Endothelial cell of umbilical vein (primary cell): ENCODE data around the gene ERFL. TPM values are rescaled to one million over a fixed set of nuclear protein-coding genes. Genes with fewer than 3 reads are reported as not detected.

Experiments
- BruUV-seq: library from RNA; stranded (reverse); fragments of 400-500 nt; replicated peaks from 2 replicates; lab custom pipeline; 2021; lab: Mats Ljungman, UMichigan
- CTCF ChIA-PET: fragments of 300-600, 350-600 bp; sonication (Branson Sonifier 250); formaldehyde crosslinking; loops from one replicate; lab custom pipeline; 2021; ENCODE audit warnings: antibody characterized with exemption, inconsistent platforms; lab: Charles Lee
- POLR2A ChIA-PET: fragments of 300-600, 350-600 bp; sonication (Branson Sonifier 250); formaldehyde crosslinking; loops from one replicate; lab custom pipeline; 2021; ENCODE audit warnings: antibody characterized with exemption, inconsistent platforms; lab: Charles Lee
- DNase-seq: peaks from one replicate; pipeline ENCODE4 v3.0.0-alpha.2; 2011; ENCODE audit warnings: low read depth, low spot score
- FAIRE-seq: peaks from 2 replicates; lab custom pipeline; 2011; peaks lifted over from hg19 to GRCh38; lab: Jason Lieb, UNC
- H2AFZ ChIP-seq: 2 replicates; pipeline ENCODE4 v1.6.0; 2012; ENCODE audit warnings: low read depth, low read length, control low read depth, inconsistent platforms
- H3K27ac ChIP-seq: 2 replicates; pipeline ENCODE4 v1.5.1; 2011; ENCODE audit warnings: low read depth, mild to moderate bottlenecking, control low read depth, low read length, moderate library complexity; ENCODE audit not compliant: insufficient read depth
- H3K27me3 ChIP-seq, 2 experiments: 2 replicates each; pipeline versions ENCODE4 v1.6.0 to v1.6.1; 2011; ENCODE audit warnings: low read length in 2 of 2, mixed read lengths in 1 of 2; ENCODE audit not compliant: control insufficient read depth in 2 of 2, insufficient read depth in 2 of 2
- H3K36me3 ChIP-seq, 2 experiments: 2 replicates in 1 of 2; 3 replicates in 1 of 2; pipeline ENCODE4 v1.5.1; 2011; ENCODE audit warnings: low read length in 2 of 2, mild to moderate bottlenecking in 1 of 2, moderate library complexity in 1 of 2; ENCODE audit not compliant: control insufficient read depth in 2 of 2, insufficient read depth in 2 of 2; ENCODE audit errors: extremely low read depth in 1 of 2
- H3K4me1 ChIP-seq: 3 replicates; pipeline ENCODE4 v1.5.1; 2011; ENCODE audit warnings: mild to moderate bottlenecking, low read length; ENCODE audit not compliant: control insufficient read depth, insufficient read depth; ENCODE audit errors: extremely low read depth
- H3K4me2 ChIP-seq: 2 replicates; pipeline ENCODE4 v1.6.1; 2011; ENCODE audit warnings: low read length, control low read depth, mixed read lengths; ENCODE audit not compliant: insufficient read depth
- H3K4me3 ChIP-seq, 3 experiments: fragments of 200-600 bp in 1 of 3; sonication (generic), shearing (Covaris generic) in 1 of 3; replicated peaks in 1 of 3; 2 replicates each; pipeline ENCODE4 v1.5.1; 2011 to 2016; ENCODE audit warnings: control low read depth in 3 of 3, low read length in 3 of 3, mild to moderate bottlenecking in 2 of 3, inconsistent platforms in 1 of 3, low read depth in 1 of 3, moderate library complexity in 1 of 3; ENCODE audit not compliant: insufficient read depth in 1 of 3
- H3K79me2 ChIP-seq: 2 replicates; pipeline ENCODE4 v1.6.0; 2012; ENCODE audit warnings: low read length, inconsistent platforms; ENCODE audit not compliant: control insufficient read depth, insufficient read depth
- H3K9ac ChIP-seq: replicated peaks from 2 replicates; pipeline ENCODE3; 2011; ENCODE audit warnings: low read length, control low read depth; ENCODE audit not compliant: insufficient read depth; ENCODE audit errors: extremely low read depth
- H3K9me1 ChIP-seq: replicated peaks from 3 replicates; pipeline ENCODE4 v1.6.0; 2011; ENCODE audit warnings: mild to moderate bottlenecking, low read length; ENCODE audit not compliant: control insufficient read depth, insufficient read depth; ENCODE audit errors: extremely low read depth
- H3K9me3 ChIP-seq: replicated peaks from 2 replicates; pipeline ENCODE4 v1.5.1; 2012; ENCODE audit warnings: low read length, inconsistent platforms; ENCODE audit not compliant: control insufficient read depth, insufficient read depth
- H4K20me1 ChIP-seq: replicated peaks from 2 replicates; pipeline ENCODE3; 2011; ENCODE audit warnings: mild to moderate bottlenecking, low read length; ENCODE audit not compliant: control insufficient read depth, insufficient read depth; ENCODE audit errors: extremely low read depth
- CTCF ChIP-seq, 2 donors: IDR thresholded peaks; 1 replicate in 1 of 2; 2 replicates in 1 of 2; pipeline ENCODE4 v1.5.1; 2011; ENCODE audit warnings: low read length in 2 of 2, mild to moderate bottlenecking in 2 of 2, moderate library complexity in 2 of 2, control low read depth in 1 of 2, inconsistent platforms in 1 of 2, low read depth in 1 of 2; ENCODE audit not compliant: insufficient read depth in 1 of 2; ENCODE audit errors: extremely low read depth in 1 of 2
- EZH2 ChIP-seq: IDR thresholded peaks from 2 replicates; pipeline ENCODE4 v1.6.1; 2012; ENCODE audit warnings: borderline replicate concordance, low read depth, mild to moderate bottlenecking, moderate library complexity, low read length, inconsistent platforms; ENCODE audit not compliant: severe bottlenecking
- FOS ChIP-seq: IDR thresholded peaks from 2 replicates; pipeline ENCODE4 v1.6.1; 2011; ENCODE audit warnings: mild to moderate bottlenecking, low read length, moderate library complexity, borderline replicate concordance; ENCODE audit not compliant: insufficient read depth
- JUN ChIP-seq: IDR thresholded peaks from 2 replicates; pipeline ENCODE4 v1.6.1; 2011; ENCODE audit warnings: borderline replicate concordance, low read depth; ENCODE audit not compliant: insufficient read length, insufficient read depth
- MAX ChIP-seq: IDR thresholded peaks from 2 replicates; pipeline ENCODE4 v1.6.1; 2011; ENCODE audit not compliant: insufficient read depth, insufficient read length
- MYC ChIP-seq: IDR thresholded peaks from one replicate; pipeline ENCODE4 v1.6.1; 2011; ENCODE audit warnings: mild to moderate bottlenecking, low read depth, low read length
- POLR2A ChIP-seq: IDR thresholded peaks from 2 replicates; pipeline ENCODE4 v1.6.1; 2012; ENCODE audit warnings: low read depth, mild to moderate bottlenecking, control low read depth, low read length
- POLR2AphosphoS5 ChIP-seq: IDR thresholded peaks from 2 replicates; pipeline ENCODE4 v1.6.1; 2012; ENCODE audit warnings: low read depth, mild to moderate bottlenecking, control low read depth, low read length, moderate library complexity; ENCODE audit not compliant: insufficient read depth
- dilution Hi-C: fragments of 300-500 bp; cut with MboI; formaldehyde crosslinking; loops from one replicate; pipeline ENCODE4 v1.15.0; 2019; ENCODE audit warnings: low sequenced_read_pairs; ENCODE audit not compliant: extremely low pct_ligation_motif_present
- intact Hi-C: fragments of 100-400 bp; cut with micrococcal nuclease; formaldehyde crosslinking; loops from one replicate; pipeline ENCODE4 v1.10.0; 2022
- polyA plus RNA-seq, 4 experiments: library from polyadenylated mRNA; depleted of rRNA in 3 of 4; stranded (reverse) in 3 of 4; unstranded in 1 of 4; fragments of >200 nt; gene quantifications; 2 replicates each; pipeline versions ENCODE4 v1.2.1 to v1.2.3, GENCODE V29; 2011 to 2012; ENCODE audit warnings: missing spikeins in 1 of 4
- total RNA-seq: library from RNA; stranded (reverse); gene quantifications from 2 replicates; pipeline ENCODE4 v1.2.3, GENCODE V29; 2021

The ERFL gene
- total and polyA plus RNA-seq, 2 donors (not counting 3 experiments of a cell fraction or from before 2014, with no cell fraction given) = not detected

- BruUV-seq = no TSS peak
- Histone ChIP-seq H4K20me1 (no peaks in the 10 kb centered on the region), H3K4me1 (no peaks in the 10 kb centered on the region), H3K9me1 (no peaks in the 10 kb centered on the region), H3K36me3 (peaks cover 26 to 37% of the 10 kb centered on the region in 2 experiments), H2AFZ (no peak overlapping the region), H3K4me3 (no peak overlapping the region), H3K27me3 (no peaks in the 10 kb centered on the region), H3K9ac (no peak overlapping the region), H3K79me2 (peaks cover 10% of the 10 kb centered on the region), H3K4me2 (no peak overlapping the region), H3K9me3 (no peaks in the 10 kb centered on the region), H3K27ac (no peak overlapping the region)
- DNase-seq (peak; percentile 65), FAIRE-seq (peak; percentile 57)
- dilution Hi-C loops (no loop called here), intact Hi-C loops (loop anchor here (1.0 to 2.0 kb wide), 3 partner anchors 62 to 86 kb away; partner anchors contain the start of gene RABAC1)
- POLR2A ChIA-PET = interaction anchor here (0.7 to 1.8 kb wide), 5 partner anchors 9 to 64 kb away, joined by 3 to 6 read pairs (median 4); partner anchors contain the start of gene RPS19
- CTCF ChIA-PET = interaction anchor here (0.5 to 2.6 kb wide), 21 partner anchors 8 to 162 kb away, joined by 3 to 35 read pairs (median 4); partner anchors contain the start of genes ARHGEF1, ERFL, RABAC1 and RPS19
- TF ChIP-seq POLR2AphosphoS5 (peak; percentile 76), POLR2A (peak; percentile 34), EZH2 (no peak), CTCF (IDR thresholded peaks at IDR 0.05; ENCODE audit: extremely low read depth in 1 of 2, insufficient read depth in 1 of 2, low read depth in 1 of 2, low read length in 2 of 2) (peak; percentile 65 to 85), FOS (no peak), MYC (no peak), JUN (no peak), MAX (no peak)
These were observed 55.2 kb downstream of the ERFL start for GRCh38 chr19:41872775-41873647.
